ENCODE measurements around the gene ISL2.

Gene ISL2

GRCh38 chr15:76342382-76343201, 6.0 kb downstream of the ISL2 start:
- DNase-seq: peak in 1 of 3 donors; percentile 52

- DNase-seq: no peak
Measured at GRCh38 chr15:76343313-76343996, 6.9 kb downstream of the ISL2 start.

- peak in 1 of 3 donors; percentile 16 for DNase-seq
Measured at GRCh38 chr15:76344893-76345582, 8.5 kb downstream of the ISL2 start.

- no peak for DNase-seq
Measured at GRCh38 chr15:76345583-76345879, 9.0 kb downstream of the ISL2 start.

- DNase-seq: peak; percentile 52 to 78 (median 71)
Measured at GRCh38 chr15:76345880-76346668, 9.5 kb downstream of the ISL2 start.

GRCh38 chr15:76346669-76347481, 10.3 kb downstream of the ISL2 start:
- DNase-seq: peak in 2 of 3 donors; percentile 20 to 31

GRCh38 chr15:76347482-76348055, 11.0 kb downstream of the ISL2 start:
- peak in 1 of 3 donors; percentile 18 for DNase-seq

GRCh38 chr15:76349301-76350070, 12.9 kb downstream of the ISL2 start:
- peak in 1 of 3 donors; percentile 5 for DNase-seq

GRCh38 chr15:76353023-76353577, 16.5 kb downstream of the ISL2 start:
- no peak for DNase-seq

- no peak for DNase-seq
Measured at GRCh38 chr15:76353903-76354302, 17.3 kb downstream of the ISL2 start.

GRCh38 chr15:76354823-76355440, 18.4 kb downstream of the ISL2 start:
- DNase-seq: no peak

- no peak for DNase-seq
Measured at GRCh38 chr15:76358453-76358852, 21.9 kb downstream of the ISL2 start.

GRCh38 chr15:76359152-76359551, 22.6 kb downstream of the ISL2 start:
- DNase-seq: no peak

- no peak for DNase-seq
Measured at GRCh38 chr15:76360416-76360815, 23.8 kb downstream of the ISL2 start.

- no peak for DNase-seq
Measured at GRCh38 chr15:76363251-76363650, 26.7 kb downstream of the ISL2 start.

GRCh38 chr15:76366714-76367113, 30.1 kb downstream of the ISL2 start:
- no peak for DNase-seq

GRCh38 chr15:76368122-76368621, 31.6 kb downstream of the ISL2 start:
- DNase-seq: no peak

GRCh38 chr15:76376029-76376428, 39.5 kb downstream of the ISL2 start:
- DNase-seq: no peak

GRCh38 chr15:76376816-76377215, 40.2 kb downstream of the ISL2 start:
- no peak for DNase-seq

GRCh38 chr15:76377217-76377616, 40.6 kb downstream of the ISL2 start:
- no peak for DNase-seq
